ENCODE measurements around the gene TSPAN11. TPM values are rescaled to one million over a fixed set of nuclear protein-coding genes. Genes with fewer than 3 reads are reported as not detected.

Gene TSPAN11
- total RNA-seq, 1 donor from 2014 or later: 19.7 TPM

- H3K27me3 Mint-ChIP-seq (ENCODE audit: low read depth): no peaks in the 10 kb centered on the region
- no peak for DNase-seq (ENCODE audit: low spot score in 2 of 2, unreplicated experiment in 2 of 2)
- H3K4me3 Mint-ChIP-seq: no peak overlapping the region
- H3K9me3 Mint-ChIP-seq: no peaks in the 10 kb centered on the region
- no peaks in the 10 kb centered on the region for H3K36me3 Mint-ChIP-seq
- no peaks in the 10 kb centered on the region for H3K4me1 Mint-ChIP-seq
- no peak overlapping the region for H3K27ac Mint-ChIP-seq
- TF ChIP-seq CTCF (IDR thresholded peaks at IDR 0.05; ENCODE audit: unreplicated experiment): no peak
Observed at GRCh38 chr12:30993766-30994165, 67.2 kb downstream of the TSPAN11 start.

- Mint-ChIP-seq H3K36me3 (no peaks in the 10 kb centered on the region), H3K27me3 (ENCODE audit: low read depth) (no peaks in the 10 kb centered on the region), H3K4me1 (no peaks in the 10 kb centered on the region), H3K4me3 (no peak overlapping the region), H3K9me3 (no peaks in the 10 kb centered on the region), H3K27ac (no peak overlapping the region)
- no peak for DNase-seq (ENCODE audit: low spot score in 2 of 2, unreplicated experiment in 2 of 2)
- TF ChIP-seq CTCF (IDR thresholded peaks at IDR 0.05; ENCODE audit: unreplicated experiment): no peak
Observed at GRCh38 chr12:30994274-30994673, 67.7 kb downstream of the TSPAN11 start.

GRCh38 chr12:30996255-30996654 lies 69.7 kb downstream of the TSPAN11 start:
- Mint-ChIP-seq H3K9me3 (no peaks in the 10 kb centered on the region), H3K4me3 (no peak overlapping the region), H3K27ac (no peak overlapping the region), H3K4me1 (peaks cover 2% of the 10 kb centered on the region), H3K27me3 (ENCODE audit: low read depth) (peaks cover 8% of the 10 kb centered on the region), H3K36me3 (no peaks in the 10 kb centered on the region)
- DNase-seq (ENCODE audit: low spot score in 2 of 2, unreplicated experiment in 2 of 2): no peak
- no peak for TF ChIP-seq CTCF (IDR thresholded peaks at IDR 0.05; ENCODE audit: unreplicated experiment)

GRCh38 chr12:30996752-30997151 lies 70.2 kb downstream of the TSPAN11 start:
- H3K9me3 Mint-ChIP-seq: no peaks in the 10 kb centered on the region
- no peak overlapping the region for H3K4me3 Mint-ChIP-seq
- peaks cover 8% of the 10 kb centered on the region for H3K27me3 Mint-ChIP-seq (ENCODE audit: low read depth)
- H3K4me1 Mint-ChIP-seq: peaks cover 2% of the 10 kb centered on the region
- no peak for DNase-seq (ENCODE audit: low spot score in 2 of 2, unreplicated experiment in 2 of 2)
- no peaks in the 10 kb centered on the region for H3K36me3 Mint-ChIP-seq
- no peak for TF ChIP-seq CTCF (IDR thresholded peaks at IDR 0.05; ENCODE audit: unreplicated experiment)
- H3K27ac Mint-ChIP-seq: no peak overlapping the region

- Mint-ChIP-seq H3K4me1 (peaks cover 2% of the 10 kb centered on the region), H3K4me3 (no peak overlapping the region), H3K27me3 (ENCODE audit: low read depth) (peaks cover 13% of the 10 kb centered on the region), H3K36me3 (no peaks in the 10 kb centered on the region), H3K27ac (no peak overlapping the region), H3K9me3 (no peaks in the 10 kb centered on the region)
- no peak for TF ChIP-seq CTCF (IDR thresholded peaks at IDR 0.05; ENCODE audit: unreplicated experiment)
- no peak for DNase-seq (ENCODE audit: low spot score in 2 of 2, unreplicated experiment in 2 of 2)
Observed at GRCh38 chr12:30997685-30998440, 71.3 kb downstream of the TSPAN11 start.
